H1 (cell line): ENCODE results near the gene PGF. TPM values are rescaled to one million over a fixed set of nuclear protein-coding genes. Genes with fewer than 3 reads are reported as not detected.

ENCODE experiments used
- CREB1 ChIP-seq: IDR thresholded peaks from 2 replicates; pipeline ENCODE4 v1.6.1; 2012; ENCODE audit warnings: inconsistent platforms
- NRF1 ChIP-seq: IDR thresholded peaks from 2 replicates; pipeline ENCODE4 v1.6.1; 2011; ENCODE audit warnings: mild to moderate bottlenecking, low read depth, low read length, improper control_type of control experiment
- PHF8 ChIP-seq: fragments of 200-600 bp; sonication (generic); conservative IDR thresholded peaks from 2 replicates; pipeline ENCODE4 v1.7.1; 2012; ENCODE audit warnings: low read depth, mild to moderate bottlenecking, inconsistent platforms, low read length, moderate library complexity
- polyA plus RNA-seq, 7 experiments: library from polyadenylated mRNA; depleted of rRNA in 3 of 7; stranded (reverse) in 5 of 7; unstranded in 2 of 7; fragments of >200 nt in 5 of 7; fragments of 200-250 nt in 2 of 7; gene quantifications; 1 replicate in 5 of 7; 2 replicates in 1 of 7; 4 replicates in 1 of 7; pipeline versions ENCODE4 v1.2.1 to v1.2.3, GENCODE V29; 2011 to 2013; ENCODE audit warnings: missing spikeins in 2 of 7, mixed read lengths in 2 of 7
- total RNA-seq: library from RNA; stranded (reverse); fragmentation: NEBNext Ultra II Directional; extraction: Animal tissue kit (Norgen Biotek cat#: 25700); gene quantifications from 2 replicates; pipeline ENCODE4 v1.2.1, GENCODE V29; 2021

The PGF gene
- total and polyA plus RNA-seq, 2 of the 8 experiments (the other 6 are each of a cell fraction or from before 2014, with no cell fraction given): 2.1 to 4.1 TPM

DNA sequence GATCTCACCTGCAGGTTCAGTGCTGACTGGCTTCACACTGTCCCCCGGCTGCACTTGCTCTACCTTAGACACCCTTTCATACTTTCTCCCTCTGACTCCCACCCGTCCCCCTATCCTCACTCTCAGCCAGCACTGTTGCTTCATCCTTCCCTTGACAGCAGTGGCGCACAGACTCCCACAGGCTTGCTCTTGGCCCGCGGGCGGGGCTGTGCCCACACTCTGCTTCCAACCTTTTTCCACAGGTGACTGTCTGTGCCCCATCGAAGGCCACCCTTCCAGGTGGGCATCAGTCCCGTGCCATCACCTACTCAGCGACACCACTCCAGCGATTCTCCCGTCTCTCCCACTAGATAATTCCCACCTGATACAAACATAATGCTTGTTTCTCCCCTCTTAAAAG, 31.3 kb downstream of the PGF start (continued):
- no peak for TF ChIP-seq NRF1
- no peak for TF ChIP-seq CREB1
- TF ChIP-seq PHF8: no peak
- TF ChIP-seq, all 59 proteins: peak for 0
